ENCODE measurements around the gene COX7A2L.

The COX7A2L gene

DNA sequence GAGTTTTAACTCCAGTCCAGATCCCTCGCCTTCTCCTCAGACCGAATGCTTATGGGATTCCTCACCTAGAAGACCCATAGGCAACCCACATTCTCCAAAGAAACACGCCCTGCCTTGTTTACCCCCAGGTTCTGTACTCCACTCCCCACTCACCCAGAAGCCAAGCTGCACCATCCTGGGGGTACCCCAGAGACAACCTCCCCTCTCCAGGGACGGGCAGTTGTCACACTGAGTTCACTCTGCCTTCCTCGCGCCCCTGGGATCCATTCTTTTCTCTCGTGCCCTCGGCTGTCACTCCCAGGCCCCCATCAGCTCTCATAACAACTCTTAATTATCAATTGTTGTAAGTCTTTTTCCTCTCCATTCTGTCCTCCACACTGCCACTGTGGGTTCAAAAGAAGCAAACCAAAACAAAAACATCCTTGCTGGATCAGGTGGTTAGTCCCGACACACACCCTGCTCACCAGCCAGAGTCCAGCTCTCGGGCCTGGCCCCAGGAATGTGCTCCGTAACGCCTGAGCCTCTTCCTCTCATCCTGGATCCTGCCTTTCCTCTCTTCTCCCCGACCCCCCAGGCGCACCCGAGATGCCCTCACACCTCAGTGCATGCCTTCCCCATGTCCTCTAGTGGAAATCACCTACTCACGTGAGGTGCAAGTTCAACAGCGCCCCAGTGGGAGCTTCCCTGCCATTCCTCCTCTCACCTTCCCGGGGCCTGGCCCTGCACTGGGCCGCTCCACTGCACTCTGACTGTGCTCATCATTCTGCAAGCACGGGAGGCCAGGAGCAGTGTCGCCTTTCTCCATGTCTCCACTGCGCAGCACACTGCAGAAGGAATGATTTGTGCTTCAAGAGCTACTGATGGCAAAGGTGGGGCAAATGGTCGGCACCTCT is 20.7 kb downstream of the COX7A2L start:
- Histone ChIP-seq H3K79me1 (ENCODE audit: low read depth, low read length) (peaks cover 8% of the 10 kb centered on the region), H3K4me1 (ENCODE audit: control insufficient read depth in 2 of 2, insufficient read depth in 1 of 2, low read depth in 1 of 2, low read length in 2 of 2) (peaks cover 0 to 1% of the 10 kb centered on the region in 2 donors), H2BK12ac (ENCODE audit: low read length) (no peak overlapping the region), H3K27ac (replicated peaks; ENCODE audit: low read length) (no peak overlapping the region), H3K4me3 (ENCODE audit: low read length in 2 of 2) (no peak overlapping the region), H2BK5ac (ENCODE audit: low read length) (peak overlapping the region; percentile 3), H2BK120ac (ENCODE audit: low read depth, low read length) (no peak overlapping the region), H3K18ac (ENCODE audit: low read length) (no peak overlapping the region), H3K23ac (ENCODE audit: low read depth, low read length, poor library complexity) (peak overlapping the region; percentile 74), H4K8ac (ENCODE audit: low read depth, low read length) (peak overlapping the region; percentile 67), H3K9ac (ENCODE audit: low read depth, low read length, poor library complexity) (no peak overlapping the region), H2AK5ac (ENCODE audit: low read depth, low read length) (no peak overlapping the region), H3K27me3 (ENCODE audit: control insufficient read depth in 3 of 3, insufficient read depth in 3 of 3, low read depth in 1 of 3, low read length in 3 of 3) (no peaks in the 10 kb centered on the region), H3K4me2 (ENCODE audit: insufficient read depth, low read length, poor library complexity, severe bottlenecking) (no peak overlapping the region), H3K4ac (ENCODE audit: low read length) (no peak overlapping the region), H3K14ac (ENCODE audit: low read length) (no peak overlapping the region), H2AFZ (ENCODE audit: low read length) (no peak overlapping the region), H3K9me3 (replicated peaks in 1 of 2; ENCODE audit: control insufficient read depth in 2 of 2, insufficient read depth in 1 of 2, low read depth in 1 of 2, low read length in 2 of 2) (peaks cover 3 to 5% of the 10 kb centered on the region in 2 donors), H4K91ac (ENCODE audit: low read depth, low read length, poor library complexity) (no peak overlapping the region), H2BK15ac (ENCODE audit: low read length) (no peak overlapping the region), H3K36me3 (replicated peaks in 1 of 2; ENCODE audit: control insufficient read depth in 2 of 2, insufficient read depth in 2 of 2, low read length in 2 of 2) (peaks cover 6 to 80% of the 10 kb centered on the region in 2 donors)
- WGBS, 2 donors (ENCODE audit: extremely low coverage in 2 of 2, insufficient read length in 2 of 2, insufficient replicate concordance in 1 of 2): no CpG with 5 or more reads among the region's 23 CpGs
- no peak for DNase-seq (ENCODE audit: low spot score)

DNA sequence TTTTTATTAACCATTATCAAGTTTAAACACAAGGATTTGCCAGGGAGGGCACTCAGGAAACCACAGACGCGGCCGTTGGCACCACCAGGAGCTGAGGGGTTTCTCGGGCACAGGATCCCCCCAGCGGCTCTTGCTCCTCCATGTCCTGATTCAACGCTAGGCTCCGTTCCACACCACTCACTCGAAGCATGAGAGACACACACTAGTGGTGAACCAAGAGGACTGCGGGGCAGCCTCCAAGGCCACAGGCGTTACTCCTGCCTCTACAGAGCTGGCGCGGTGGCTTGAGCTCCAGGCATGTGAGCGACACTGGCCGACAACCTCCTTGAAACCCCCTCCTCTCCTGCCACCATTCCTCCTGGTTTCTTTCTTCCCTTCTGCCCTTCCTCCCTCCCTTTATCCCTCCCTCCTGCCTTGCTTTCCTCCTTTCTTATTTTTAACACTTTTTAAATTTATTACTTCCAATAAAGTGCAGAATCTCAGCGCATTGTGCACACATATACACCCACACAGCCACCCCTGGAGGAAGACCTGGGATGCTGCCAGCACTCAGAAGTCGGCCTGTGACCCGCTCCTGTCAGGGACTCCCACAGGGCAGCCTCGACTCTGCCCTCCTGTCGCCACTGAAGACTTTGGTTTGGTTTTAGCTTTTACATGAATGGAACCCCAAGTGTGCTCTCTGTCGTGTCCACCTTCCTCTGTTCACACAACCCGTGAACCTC is 21.7 kb downstream of the COX7A2L start:
- H3K27ac ChIP-seq (replicated peaks; ENCODE audit: low read length): no peak overlapping the region

GRCh38 chr2:42338567-42339190 is 22.3 kb downstream of the COX7A2L start:
- no peak overlapping the region for H2BK5ac ChIP-seq (ENCODE audit: low read length)
- peaks cover 8% of the 10 kb centered on the region for H3K79me1 ChIP-seq (ENCODE audit: low read depth, low read length)
- H3K27ac ChIP-seq (replicated peaks; ENCODE audit: low read length): no peak overlapping the region
- H3K9me3 ChIP-seq (replicated peaks in 1 of 2; ENCODE audit: control insufficient read depth in 2 of 2, insufficient read depth in 1 of 2, low read depth in 1 of 2, low read length in 2 of 2): peaks cover 3 to 5% of the 10 kb centered on the region in 2 donors
- no peak overlapping the region for H3K23ac ChIP-seq (ENCODE audit: low read depth, low read length, poor library complexity)
- H4K8ac ChIP-seq (ENCODE audit: low read depth, low read length): no peak overlapping the region
- no peak for DNase-seq (ENCODE audit: low spot score)
- no peak overlapping the region for H2AK5ac ChIP-seq (ENCODE audit: low read depth, low read length)
- H2BK15ac ChIP-seq (ENCODE audit: low read length): no peak overlapping the region
- H2BK12ac ChIP-seq (ENCODE audit: low read length): no peak overlapping the region
- H3K4me3 ChIP-seq (ENCODE audit: low read length in 2 of 2): no peak overlapping the region
- H3K4me2 ChIP-seq (ENCODE audit: insufficient read depth, low read length, poor library complexity, severe bottlenecking): no peak overlapping the region
- no CpG with 5 or more reads among the region's 13 CpGs for WGBS, 2 donors (ENCODE audit: extremely low coverage in 2 of 2, insufficient read length in 2 of 2, insufficient replicate concordance in 1 of 2)
- H3K4ac ChIP-seq (ENCODE audit: low read length): no peak overlapping the region
- no peak overlapping the region for H3K18ac ChIP-seq (ENCODE audit: low read length)
- H3K14ac ChIP-seq (ENCODE audit: low read length): no peak overlapping the region
- H2AFZ ChIP-seq (ENCODE audit: low read length): no peak overlapping the region
- no peak overlapping the region for H4K91ac ChIP-seq (ENCODE audit: low read depth, low read length, poor library complexity)
- H3K4me1 ChIP-seq (ENCODE audit: control insufficient read depth in 2 of 2, insufficient read depth in 1 of 2, low read depth in 1 of 2, low read length in 2 of 2): peaks cover 0 to 1% of the 10 kb centered on the region in 2 donors
- no peak overlapping the region for H3K9ac ChIP-seq (ENCODE audit: low read depth, low read length, poor library complexity)
- H2BK120ac ChIP-seq (ENCODE audit: low read depth, low read length): no peak overlapping the region
- H3K36me3 ChIP-seq (replicated peaks in 1 of 2; ENCODE audit: control insufficient read depth in 2 of 2, insufficient read depth in 2 of 2, low read length in 2 of 2): peaks cover 8 to 82% of the 10 kb centered on the region in 2 donors
- H3K27me3 ChIP-seq (ENCODE audit: control insufficient read depth in 3 of 3, insufficient read depth in 3 of 3, low read depth in 1 of 3, low read length in 3 of 3): no peaks in the 10 kb centered on the region

More for the DNA sequence above, 21.7 kb downstream of the COX7A2L start:
- peaks cover 0 to 1% of the 10 kb centered on the region in 2 donors for H3K4me1 ChIP-seq (ENCODE audit: control insufficient read depth in 2 of 2, insufficient read depth in 1 of 2, low read depth in 1 of 2, low read length in 2 of 2)
- H3K4me2 ChIP-seq (ENCODE audit: insufficient read depth, low read length, poor library complexity, severe bottlenecking): no peak overlapping the region
- no peak overlapping the region for H2BK120ac ChIP-seq (ENCODE audit: low read depth, low read length)
- no peak overlapping the region for H3K18ac ChIP-seq (ENCODE audit: low read length)
- H3K9me3 ChIP-seq (replicated peaks in 1 of 2; ENCODE audit: control insufficient read depth in 2 of 2, insufficient read depth in 1 of 2, low read depth in 1 of 2, low read length in 2 of 2): peaks cover 3 to 5% of the 10 kb centered on the region in 2 donors
- H3K27me3 ChIP-seq (ENCODE audit: control insufficient read depth in 3 of 3, insufficient read depth in 3 of 3, low read depth in 1 of 3, low read length in 3 of 3): no peaks in the 10 kb centered on the region
- no peak overlapping the region for H2AFZ ChIP-seq (ENCODE audit: low read length)
- no peak for DNase-seq (ENCODE audit: low spot score)
- no peak overlapping the region for H2BK12ac ChIP-seq (ENCODE audit: low read length)
- peak overlapping the region; percentile 3 for H2BK5ac ChIP-seq (ENCODE audit: low read length)
- no peak overlapping the region for H2AK5ac ChIP-seq (ENCODE audit: low read depth, low read length)
- peaks cover 8% of the 10 kb centered on the region for H3K79me1 ChIP-seq (ENCODE audit: low read depth, low read length)
- no peak overlapping the region for H2BK15ac ChIP-seq (ENCODE audit: low read length)
- no peak overlapping the region for H4K8ac ChIP-seq (ENCODE audit: low read depth, low read length)
- H3K9ac ChIP-seq (ENCODE audit: low read depth, low read length, poor library complexity): no peak overlapping the region
- peaks cover 6 to 81% of the 10 kb centered on the region in 2 donors for H3K36me3 ChIP-seq (replicated peaks in 1 of 2; ENCODE audit: control insufficient read depth in 2 of 2, insufficient read depth in 2 of 2, low read length in 2 of 2)
- no peak overlapping the region for H3K23ac ChIP-seq (ENCODE audit: low read depth, low read length, poor library complexity)
- no peak overlapping the region for H4K91ac ChIP-seq (ENCODE audit: low read depth, low read length, poor library complexity)
- H3K14ac ChIP-seq (ENCODE audit: low read length): no peak overlapping the region
- H3K4ac ChIP-seq (ENCODE audit: low read length): no peak overlapping the region
- H3K4me3 ChIP-seq (ENCODE audit: low read length in 2 of 2): no peak overlapping the region
- no CpG with 5 or more reads among the region's 21 CpGs for WGBS, 2 donors (ENCODE audit: extremely low coverage in 2 of 2, insufficient read length in 2 of 2, insufficient replicate concordance in 1 of 2)

Measured in neuronal stem cell (in vitro differentiated cells).